Activated CD8-positive, alpha-beta memory T cell treated with anti-CD3 and anti-CD28 coated beads for 24 hours (primary cell): ENCODE data around the gene RBMS2.
"Not testable (repeated sequence)": the region's sequence is repeated elsewhere in the genome, so short reads cannot be mapped to it uniquely, and the experiment has no call there.

ENCODE experiments used
- DNase-seq: peaks from one replicate; pipeline ENCODE4 v3.0.0-alpha.2; 2020

Gene RBMS2

DNA sequence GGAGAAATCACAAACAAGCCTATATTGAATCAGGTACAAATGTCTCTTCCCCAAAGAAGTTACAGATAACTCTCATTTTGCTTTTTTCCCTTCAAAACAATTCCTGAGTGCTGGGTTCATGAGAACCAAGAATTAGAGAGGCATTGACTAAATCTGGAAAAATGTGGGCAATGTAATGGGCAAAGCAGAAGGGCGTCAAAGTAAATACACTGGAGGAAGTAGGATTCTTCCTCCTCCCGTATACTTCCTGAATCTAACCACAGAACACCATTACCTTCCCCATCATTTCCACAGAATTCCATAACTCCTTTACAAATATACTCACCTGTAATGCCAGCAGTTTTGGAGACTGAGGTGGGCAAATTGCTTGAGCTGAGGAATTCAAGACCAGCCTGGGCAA, 3.0 kb upstream of the RBMS2 start:
- no peak for DNase-seq

DNA sequence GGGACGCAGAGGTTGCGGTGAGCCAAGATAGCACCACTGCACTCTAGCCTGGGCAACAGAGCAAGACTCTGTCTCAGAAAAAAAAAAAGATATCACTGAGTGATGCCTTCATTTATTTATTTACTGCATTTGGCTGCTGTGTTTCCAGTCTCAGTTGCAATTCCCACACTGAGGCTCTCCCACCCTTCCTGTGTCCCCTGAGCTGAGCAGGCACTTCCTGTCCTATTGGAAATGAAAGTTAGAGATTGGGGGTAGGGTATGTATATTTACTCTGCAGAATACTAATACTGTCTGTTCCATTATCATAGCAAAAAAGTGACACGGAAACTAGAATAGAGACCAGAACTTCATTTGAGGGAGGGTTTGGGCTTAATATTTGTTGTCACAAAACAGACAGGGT, 1.6 kb upstream of the RBMS2 start:
- no peak for DNase-seq

GRCh38 chr12:56520506-56520905, 1.1 kb upstream of the RBMS2 start:
- no peak for DNase-seq

GRCh38 chr12:56521209-56521589, 421 bp upstream of the RBMS2 start:
- no peak for DNase-seq

DNA sequence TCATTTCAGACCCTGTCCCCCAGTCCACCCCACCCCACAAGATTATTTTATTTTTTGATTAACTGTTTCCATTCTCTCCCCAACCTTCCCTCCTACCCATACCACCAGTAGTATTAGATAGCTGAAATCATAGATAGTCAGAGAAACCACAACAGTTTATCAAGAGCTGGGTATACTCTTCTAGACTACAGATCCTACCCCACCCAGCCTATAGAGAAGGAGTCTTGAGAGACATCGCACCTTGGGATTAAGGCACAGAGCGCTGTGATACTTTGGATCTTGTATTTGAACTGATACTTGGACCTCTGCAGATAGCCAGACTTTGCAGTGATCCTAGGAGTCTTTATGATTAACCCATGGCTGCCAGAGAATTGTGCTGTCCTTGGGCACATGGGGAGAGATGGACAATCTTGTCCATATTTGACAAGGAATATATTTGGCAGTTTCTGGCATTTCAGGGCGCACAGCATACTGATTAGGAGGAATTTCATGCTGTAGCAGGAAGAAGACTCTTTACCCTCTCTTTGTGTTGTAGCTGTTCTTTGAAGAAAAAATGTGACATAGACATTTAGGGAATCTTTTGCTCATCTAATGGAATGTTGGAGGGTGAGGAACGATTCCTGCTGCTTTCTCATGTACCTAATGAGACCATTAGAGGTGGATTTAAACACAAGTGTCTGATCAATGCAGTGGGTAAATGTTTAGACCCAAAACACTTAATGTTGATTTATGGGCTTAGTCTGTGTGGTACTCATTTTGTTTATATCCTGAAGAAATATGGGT, 982 bp downstream of the RBMS2 start:
- no peak for DNase-seq

- no peak for DNase-seq
Observed at GRCh38 chr12:56528846-56529245, 7.2 kb downstream of the RBMS2 start.

GRCh38 chr12:56529656-56530055, 8.0 kb downstream of the RBMS2 start:
- no peak for DNase-seq

- DNase-seq, result no peak
Observed at GRCh38 chr12:56530390-56531055, 8.9 kb downstream of the RBMS2 start.

DNA sequence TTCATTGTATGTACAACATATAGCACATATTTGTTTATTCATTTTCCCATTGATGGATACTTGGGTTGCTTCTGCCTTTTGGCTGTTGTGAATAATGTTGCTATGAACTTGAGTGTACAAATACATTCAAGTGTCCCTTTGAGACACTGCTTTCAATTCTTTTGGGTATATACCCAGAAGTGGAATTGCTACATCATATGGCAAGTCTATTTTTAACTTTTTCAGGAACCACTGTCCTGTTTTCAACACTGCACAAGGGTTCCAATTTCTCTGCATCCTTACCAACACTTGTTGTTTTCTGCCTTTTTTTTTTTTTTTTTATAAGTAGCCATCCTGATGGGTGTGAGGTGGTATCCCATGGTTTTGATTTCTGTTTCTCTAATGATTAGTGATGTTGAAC, 15.9 kb downstream of the RBMS2 start:
- DNase-seq, result no peak

DNA sequence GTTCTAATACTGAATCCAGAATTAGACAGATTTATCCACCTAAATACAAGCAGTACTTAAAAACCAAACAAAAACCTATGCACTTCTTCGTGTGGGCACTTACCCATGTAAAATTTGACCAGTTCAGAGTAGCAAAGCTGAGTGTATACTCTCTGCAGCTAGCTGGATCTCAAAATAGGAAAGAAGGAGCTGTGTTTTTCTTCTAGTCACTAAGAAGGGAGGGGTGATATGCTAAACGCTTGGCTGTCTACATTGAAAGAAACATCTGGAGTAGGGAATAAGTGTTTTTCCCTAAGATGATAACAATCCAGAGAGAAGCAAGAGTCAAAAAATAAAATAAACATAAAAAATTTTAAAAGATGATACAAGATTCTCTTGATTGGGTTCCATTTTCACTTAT, 20.0 kb downstream of the RBMS2 start:
- no peak for DNase-seq

DNA sequence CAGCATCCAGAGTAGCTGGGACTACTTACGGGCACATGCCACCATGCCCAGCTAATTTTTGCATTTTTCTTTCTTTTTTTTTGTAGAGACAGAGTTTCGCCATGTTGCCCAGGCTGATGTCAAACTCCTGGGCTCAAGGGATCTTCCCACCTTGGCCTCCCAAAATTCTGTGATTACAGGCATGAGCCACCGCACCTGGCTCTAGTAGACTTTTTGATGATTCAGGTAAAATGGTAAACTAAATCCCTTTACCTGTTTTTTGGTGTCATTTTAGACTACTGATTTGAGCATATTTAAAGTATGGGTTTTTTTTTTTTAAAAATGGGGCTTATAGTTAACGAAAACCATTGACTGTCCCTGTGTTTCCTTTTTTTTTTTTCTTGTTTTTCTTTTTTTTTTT, 20.5 kb downstream of the RBMS2 start:
- DNase-seq, result no peak

DNA sequence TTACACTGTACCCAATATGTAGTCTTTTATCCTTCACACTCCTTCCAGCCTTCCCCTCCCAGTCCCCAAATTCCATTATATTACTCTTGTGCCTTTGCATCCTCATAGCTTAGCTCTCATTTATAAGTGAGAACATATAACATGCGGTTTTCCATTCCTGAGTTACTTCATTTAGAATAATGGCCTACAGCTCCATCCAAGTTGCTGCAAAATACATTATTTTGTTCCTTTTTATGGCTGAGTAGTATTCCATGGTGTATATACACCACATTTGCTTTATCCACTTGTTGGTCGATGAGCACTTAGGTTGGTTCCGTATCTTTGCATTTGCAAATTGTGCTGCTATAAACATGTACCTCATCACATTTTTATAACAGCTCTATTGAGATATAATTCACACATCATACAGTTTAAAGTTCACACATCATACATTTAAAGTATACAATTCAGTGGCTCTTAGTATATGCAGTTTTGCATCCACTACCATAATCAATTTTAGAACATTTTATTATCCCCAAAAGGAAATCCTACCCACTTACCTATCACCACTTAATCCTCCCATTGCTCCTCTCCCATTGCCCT, 23.5 kb downstream of the RBMS2 start:
- DNase-seq, result no peak

DNA sequence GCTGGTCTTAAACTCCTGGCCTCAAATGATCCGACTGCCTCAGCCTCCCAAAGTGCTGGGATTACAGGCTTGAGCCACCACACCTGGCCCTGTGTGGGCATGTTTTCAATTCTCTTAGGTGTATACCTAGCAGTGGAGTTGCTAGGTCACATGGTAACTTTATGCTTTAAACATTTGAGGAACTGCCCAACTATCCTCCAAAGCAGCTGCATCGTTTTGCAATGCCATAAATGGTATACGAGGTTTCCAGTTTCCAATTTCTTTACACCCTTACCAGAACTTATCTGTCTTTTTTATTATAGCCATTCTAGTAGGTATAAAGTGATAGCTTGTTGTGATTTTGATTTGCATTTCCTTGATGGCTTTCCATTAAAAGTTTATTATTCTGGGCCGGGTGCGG, 25.1 kb downstream of the RBMS2 start:
- DNase-seq, result no peak

DNA sequence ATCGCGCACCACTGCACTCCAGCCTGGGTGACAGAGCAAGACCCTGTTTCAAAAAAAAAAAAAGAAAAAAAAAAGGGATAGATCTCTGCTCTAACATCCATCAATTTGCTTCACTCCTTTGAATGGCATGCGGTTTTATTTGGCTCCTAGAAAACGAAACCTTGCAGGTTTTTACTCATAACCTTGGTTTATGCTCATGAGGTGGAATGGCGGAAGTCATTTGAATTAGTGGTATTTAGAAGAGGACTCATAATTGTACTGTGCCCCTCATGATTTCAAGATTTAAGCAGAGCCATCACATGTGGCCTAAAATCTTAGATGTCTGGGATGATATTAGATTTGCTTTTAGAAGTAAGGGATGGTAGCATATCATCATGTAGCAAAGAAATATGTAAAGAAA, 29.4 kb downstream of the RBMS2 start:
- DNase-seq, result no peak

DNA sequence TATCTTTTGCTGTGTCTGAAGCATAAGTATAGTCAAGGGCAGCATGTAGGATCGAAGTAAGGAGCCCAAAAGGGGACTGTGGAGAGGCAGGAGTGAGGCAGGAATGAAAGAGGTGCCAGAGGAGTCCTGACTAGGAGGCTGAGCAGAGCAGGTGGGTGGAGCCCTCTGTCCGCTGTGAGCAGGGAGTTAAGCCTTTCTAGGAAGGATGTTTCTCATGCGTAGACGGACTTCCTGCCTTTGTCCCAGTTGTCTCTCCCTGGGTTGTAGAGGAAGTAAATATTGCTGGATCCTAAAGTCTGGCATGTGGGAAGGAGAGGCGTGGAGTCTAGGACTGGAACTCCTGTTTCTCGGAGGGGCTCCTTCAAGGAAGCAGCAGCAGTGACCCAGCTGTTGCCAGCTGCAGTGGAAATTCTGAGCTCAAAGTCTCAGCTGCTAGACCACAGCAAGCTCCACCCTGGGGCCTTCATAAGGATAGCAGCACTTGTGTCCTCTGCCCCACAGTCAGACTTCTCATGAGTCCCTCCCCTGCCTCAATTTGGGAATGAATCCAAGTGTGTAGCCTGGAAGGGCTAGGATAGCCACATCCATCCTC, 44.0 kb downstream of the RBMS2 start:
- DNase-seq, result no peak

GRCh38 chr12:56568146-56568545, 46.5 kb downstream of the RBMS2 start:
- DNase-seq, result no peak

DNA sequence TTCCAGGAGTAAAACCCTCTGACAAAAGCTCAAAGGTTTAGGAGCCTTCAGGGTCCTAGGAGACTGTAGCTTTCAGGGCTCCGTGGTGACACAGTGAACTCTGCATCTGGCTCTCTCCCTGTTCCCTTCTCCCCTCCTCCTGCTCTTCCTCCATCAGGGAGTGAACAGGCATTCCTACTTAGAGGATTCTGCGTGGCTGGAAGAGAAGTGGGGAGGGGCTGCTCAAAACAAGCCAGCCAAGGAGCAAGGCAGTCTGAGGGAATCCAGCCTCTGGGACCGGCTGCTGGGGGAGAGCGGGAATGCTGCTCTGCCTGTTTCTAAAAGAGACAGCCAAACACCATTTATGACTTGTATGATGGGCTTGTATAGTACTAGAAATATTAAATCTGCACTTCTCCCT, 49.5 kb downstream of the RBMS2 start:
- DNase-seq, result no peak

- no peak for DNase-seq
Observed at GRCh38 chr12:56572288-56572687, 50.7 kb downstream of the RBMS2 start.

DNA sequence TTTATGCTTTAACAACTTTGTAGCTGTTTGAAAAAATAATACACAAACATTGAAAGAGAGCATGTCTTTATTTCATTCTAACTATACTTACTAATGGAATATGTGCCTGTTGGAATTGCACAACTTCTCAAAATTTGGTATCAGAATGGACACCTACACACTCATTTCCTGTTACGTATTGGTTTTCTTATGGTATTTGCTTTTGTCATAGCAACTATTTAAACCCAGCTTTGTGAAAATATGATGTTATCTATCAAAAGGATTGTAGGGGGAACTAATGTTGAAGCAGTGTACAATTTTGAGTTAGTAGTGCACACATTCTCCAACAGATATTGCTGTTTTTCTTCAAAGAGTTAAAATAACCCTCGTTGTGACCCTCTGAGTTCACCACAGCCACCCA, 52.6 kb downstream of the RBMS2 start:
- no peak for DNase-seq

- DNase-seq, result not testable (repeated sequence)
Observed at GRCh38 chr12:56577248-56577647, 55.6 kb downstream of the RBMS2 start.

- no peak for DNase-seq
Observed at GRCh38 chr12:56578983-56579546, 57.4 kb downstream of the RBMS2 start.

DNA sequence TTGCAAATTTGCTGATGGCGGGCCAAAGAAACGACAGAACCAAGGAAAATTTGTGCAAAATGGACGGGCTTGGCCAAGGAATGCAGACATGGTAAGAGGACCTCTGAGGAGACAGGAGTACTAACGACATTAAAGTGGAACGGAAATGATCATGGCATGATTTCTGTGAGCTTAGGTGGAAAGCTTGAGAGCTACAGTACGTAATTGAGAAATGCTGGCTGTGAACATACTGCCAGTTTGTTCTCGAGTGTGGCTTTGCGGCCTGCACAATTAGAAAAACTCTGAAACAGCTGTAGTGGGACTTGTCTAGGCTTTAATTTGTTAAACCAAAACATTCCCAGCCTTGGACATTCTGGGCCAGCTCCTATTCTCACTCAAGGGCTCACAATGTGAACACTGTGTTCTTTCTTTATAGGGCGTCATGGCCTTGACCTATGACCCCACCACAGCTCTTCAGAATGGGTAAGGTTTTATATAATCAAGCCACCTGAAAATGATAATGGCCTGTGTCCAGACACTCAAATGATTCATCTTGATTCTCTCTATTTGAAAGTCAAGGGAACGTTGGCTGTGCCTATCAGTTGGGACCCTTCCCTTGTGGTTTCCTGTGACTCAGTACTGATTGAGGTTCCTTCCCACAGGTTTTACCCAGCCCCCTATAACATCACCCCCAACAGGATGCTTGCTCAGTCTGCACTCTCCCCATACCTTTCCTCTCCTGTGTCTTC, 60.0 kb downstream of the RBMS2 start:
- peak; percentile 67 for DNase-seq

DNA sequence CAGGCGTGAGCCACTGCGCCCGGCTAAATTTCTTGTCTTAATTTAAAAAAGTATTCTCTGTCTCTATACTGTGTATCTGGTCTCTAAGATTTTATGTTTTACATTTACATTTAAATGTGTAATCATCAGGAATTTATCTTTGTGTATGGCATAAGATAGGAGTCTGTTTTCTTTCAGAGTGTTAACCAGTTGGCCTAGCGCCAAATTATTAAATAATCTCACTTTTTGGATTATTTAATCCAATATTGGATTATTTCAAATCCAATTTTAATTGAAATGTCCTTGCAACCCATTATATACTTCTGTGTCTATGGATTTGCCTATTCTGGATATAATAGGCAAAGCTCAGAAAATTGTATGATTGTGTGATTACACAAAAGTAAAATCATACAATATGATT, 63.5 kb downstream of the RBMS2 start:
- DNase-seq, result no peak
